Renal cortical epithelial cell (primary cell): Measurements from ENCODE around the gene TTC7B. TPM values are rescaled to one million over a fixed set of nuclear protein-coding genes. Genes with fewer than 3 reads are reported as not detected.

ENCODE experiments used
- DNase-seq: peaks from one replicate; pipeline ENCODE4 v3.0.0-alpha.2; 2011; ENCODE audit warnings: low read depth
- total RNA-seq: library from RNA; depleted of rRNA; stranded (reverse); fragments of >200 nt; gene quantifications from 2 replicates; pipeline ENCODE4 v1.2.3, GENCODE V29; 2014

TTC7B gene
- total RNA-seq, 1 donor from 2014 or later: 27.1 TPM

GRCh38 chr14:90511795-90512328, 304.4 kb downstream of the TTC7B start:
- DNase-seq: no peak

DNA sequence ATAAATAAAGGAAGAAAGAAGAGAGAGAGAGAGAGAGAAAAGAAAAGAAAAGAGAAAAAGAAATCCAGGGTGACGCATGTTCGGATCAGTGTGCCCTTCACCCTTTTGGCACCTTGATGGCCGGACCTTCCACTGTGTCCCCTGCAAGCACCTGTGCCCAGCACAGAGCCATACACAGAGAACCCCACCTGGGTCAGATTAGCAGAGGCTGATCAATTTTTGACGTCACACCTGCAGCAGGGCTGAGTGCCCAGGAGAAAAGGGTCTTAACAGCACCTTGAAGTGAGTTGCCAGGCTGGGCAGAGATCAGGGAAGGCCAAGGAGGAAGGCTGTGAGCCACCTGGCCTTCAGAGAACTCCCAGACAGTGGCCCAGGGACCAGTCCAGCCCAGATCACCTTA, 305.0 kb downstream of the TTC7B start:
- DNase-seq: no peak

- DNase-seq: no peak
Observed at GRCh38 chr14:90510159-90510558, 306.1 kb downstream of the TTC7B start.

- no peak for DNase-seq
Observed at GRCh38 chr14:90509403-90509802, 306.8 kb downstream of the TTC7B start.

- DNase-seq: no peak
Observed at GRCh38 chr14:90508536-90509254, 307.5 kb downstream of the TTC7B start.

GRCh38 chr14:90508036-90508435, 308.2 kb downstream of the TTC7B start:
- no peak for DNase-seq

- no peak for DNase-seq
Observed at GRCh38 chr14:90507428-90507827, 308.8 kb downstream of the TTC7B start.

DNA sequence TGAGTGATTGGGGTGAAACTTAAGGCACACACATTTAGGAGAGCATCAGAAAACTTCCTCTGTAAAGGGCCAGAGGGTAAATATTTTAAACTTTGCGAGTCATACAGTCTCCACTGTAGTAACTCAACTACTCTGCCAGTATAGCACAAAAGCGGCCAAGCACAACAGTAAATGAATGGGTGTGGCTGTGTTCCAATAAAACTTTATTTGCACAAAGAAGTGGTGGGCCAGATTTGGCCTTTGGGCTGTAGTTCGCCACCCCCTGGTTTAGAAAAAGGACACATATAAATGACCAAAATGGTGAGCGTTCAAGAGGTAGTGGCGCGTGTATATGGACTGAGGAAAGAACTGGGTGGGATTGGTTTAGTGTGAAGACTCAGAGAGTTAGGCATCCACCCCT, 309.5 kb downstream of the TTC7B start:
- DNase-seq: no peak

DNA sequence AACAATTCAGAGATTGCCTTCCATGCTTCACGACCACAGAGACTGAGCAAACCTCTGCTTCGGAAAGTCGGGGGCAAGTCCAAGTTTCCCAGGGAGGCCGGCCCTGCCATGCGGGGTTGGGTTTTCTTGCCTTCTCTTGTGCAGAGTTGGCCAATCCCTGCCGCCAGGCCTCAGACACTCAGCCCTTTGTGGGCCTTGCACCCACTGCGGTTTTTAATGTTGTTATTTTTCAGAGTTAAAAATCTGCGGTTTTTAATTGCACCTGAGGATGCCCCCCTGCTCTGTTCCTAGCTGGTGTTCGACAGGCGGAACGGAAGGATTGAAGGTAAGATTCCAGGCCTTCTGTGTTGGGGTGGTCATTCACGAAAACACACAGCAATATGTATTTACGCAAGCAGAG, 310.7 kb downstream of the TTC7B start:
- DNase-seq: no peak

- no peak for DNase-seq
Observed at GRCh38 chr14:90504643-90505042, 311.6 kb downstream of the TTC7B start.

GRCh38 chr14:90503582-90503981, 312.6 kb downstream of the TTC7B start:
- DNase-seq: peak; percentile 22

DNA sequence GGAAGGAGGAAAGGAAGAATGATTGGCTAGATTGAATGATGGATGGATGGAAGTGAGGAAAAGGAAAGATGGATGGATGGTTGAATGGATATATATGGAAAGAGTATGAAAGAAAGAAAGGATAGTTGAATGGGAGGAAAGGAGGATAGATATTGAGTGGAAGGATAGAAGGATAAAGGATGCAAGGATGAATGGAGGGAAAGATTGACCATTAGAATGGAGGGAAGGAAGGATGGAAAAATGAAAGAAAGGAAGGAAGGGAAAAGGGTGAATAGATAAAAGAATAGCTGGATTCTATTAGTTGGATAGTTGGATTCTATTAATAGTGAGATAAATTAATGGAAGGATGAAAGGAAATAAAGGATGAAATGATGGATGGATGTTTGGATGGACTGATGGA, 313.5 kb downstream of the TTC7B start:
- no peak for DNase-seq

DNA sequence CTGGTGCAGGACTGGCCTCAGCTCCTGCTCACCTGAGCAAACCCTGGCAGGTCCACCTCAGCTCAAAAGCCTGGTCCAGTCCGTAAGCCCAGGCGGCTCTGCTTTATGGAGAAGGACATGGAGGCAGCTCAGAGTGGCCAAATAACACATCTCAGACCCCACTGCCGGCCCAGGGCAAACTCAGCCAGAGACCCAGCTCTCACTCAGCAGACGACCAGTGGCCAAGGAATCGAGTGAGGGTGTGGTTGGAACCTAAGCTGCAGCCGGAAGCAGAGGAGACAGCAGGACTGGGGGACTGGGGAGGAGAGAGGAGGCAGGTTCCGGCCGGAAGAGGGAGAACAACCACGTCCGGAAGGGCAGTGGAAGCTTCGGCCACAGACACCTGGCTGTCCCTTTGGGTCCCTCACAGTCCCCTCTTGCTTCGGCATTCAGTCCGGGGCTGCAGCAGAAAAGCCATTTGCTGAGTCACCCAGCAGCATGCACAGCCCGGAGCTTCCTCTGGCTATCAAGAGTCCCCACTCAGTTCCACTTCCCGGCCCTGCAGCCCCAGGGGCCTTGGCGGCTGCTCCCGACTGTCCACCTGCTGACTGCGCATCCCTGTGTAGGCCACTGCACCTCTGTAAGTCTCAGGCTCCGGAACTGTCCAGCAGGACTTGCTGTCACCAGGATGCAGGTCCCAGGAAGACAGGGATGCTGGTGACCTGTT, 315.4 kb downstream of the TTC7B start:
- no peak for DNase-seq

DNA sequence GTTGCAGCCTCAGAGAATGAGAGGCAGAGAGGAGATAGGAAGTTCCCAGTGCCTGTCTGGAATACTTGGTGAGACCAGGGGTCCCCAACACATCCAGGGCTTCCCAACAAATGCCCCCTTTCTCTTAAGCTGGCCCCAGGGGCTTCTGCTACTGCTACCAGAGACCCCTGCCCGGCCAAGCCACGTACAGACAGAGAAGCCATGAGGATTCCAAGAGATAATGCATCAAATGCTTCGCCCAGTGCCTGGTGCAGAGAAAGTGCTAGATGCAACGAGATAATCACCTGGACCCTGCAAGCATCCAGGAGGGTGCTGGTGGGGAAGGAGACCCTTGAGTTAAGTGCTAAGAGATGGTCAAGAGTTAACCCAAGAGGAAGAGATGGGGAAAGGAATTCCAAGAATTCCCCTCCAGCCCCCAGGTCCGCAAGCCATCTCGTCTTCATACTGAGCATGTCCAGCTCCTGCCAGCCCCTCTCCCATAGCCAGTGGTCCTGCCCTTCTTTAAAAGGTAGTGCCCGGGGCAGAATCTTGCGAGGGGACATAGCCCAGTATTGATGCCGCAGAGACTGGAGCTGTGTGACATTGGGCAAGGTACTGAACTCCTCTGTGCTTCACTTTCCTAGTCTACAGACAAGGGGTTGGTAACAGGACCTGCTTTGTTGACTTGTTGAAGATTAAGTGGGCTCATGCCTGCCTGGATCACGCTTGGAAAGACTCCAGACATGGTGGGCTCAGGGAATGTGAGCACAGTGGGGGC, 316.1 kb downstream of the TTC7B start:
- no peak for DNase-seq

GRCh38 chr14:90499121-90499520, 317.1 kb downstream of the TTC7B start:
- no peak for DNase-seq

GRCh38 chr14:90498198-90498597, 318.0 kb downstream of the TTC7B start:
- no peak for DNase-seq

GRCh38 chr14:90496379-90496778, 319.9 kb downstream of the TTC7B start:
- DNase-seq: no peak

DNA sequence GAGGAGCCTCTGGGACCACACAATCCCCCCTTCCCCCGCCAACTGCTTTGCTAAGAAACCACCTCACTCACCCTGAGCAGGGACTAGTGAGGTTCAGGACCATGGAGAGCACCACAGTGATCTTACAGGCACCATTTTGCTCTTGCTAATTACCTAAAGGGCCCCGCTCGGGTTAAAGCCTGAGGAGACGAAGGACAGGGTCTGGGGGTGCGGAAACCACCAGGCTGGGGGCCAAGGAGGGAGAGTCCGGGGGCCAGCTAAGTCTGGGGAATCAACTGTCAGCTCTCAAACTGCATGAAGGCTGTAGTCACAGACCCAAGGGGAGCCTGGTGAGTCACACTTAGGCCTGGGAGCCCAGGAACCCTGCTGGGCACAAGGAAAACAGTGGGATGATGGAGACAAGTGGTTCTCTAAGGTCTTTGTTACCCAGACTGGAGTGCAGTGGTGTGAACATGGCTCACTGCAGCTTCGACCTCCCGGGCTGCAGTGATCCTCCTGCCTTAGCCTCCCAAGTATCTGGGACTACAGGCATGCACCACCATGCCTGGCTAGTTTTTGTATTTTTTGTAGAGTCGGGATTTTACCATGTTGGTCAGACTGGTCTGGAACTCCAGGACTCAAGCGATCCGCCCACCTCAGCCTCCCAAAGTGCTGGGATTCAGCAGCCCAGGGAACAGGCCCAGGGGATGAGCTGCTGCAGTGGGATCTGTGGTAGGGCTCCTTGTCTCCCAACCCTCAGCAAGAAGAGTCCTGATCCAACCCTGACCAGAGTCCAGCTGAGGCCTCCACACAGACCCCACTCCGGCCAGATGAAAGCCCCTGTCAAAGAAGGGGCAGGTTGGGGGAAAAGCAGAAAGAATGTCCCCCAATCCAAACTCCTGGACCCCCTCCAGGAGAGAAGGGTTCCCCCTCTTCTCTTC, 320.6 kb downstream of the TTC7B start:
- DNase-seq: peak; percentile 58

GRCh38 chr14:90491911-90492531, 324.2 kb downstream of the TTC7B start:
- DNase-seq: no peak

- DNase-seq: no peak
Observed at GRCh38 chr14:90491221-90491885, 324.9 kb downstream of the TTC7B start.

DNA sequence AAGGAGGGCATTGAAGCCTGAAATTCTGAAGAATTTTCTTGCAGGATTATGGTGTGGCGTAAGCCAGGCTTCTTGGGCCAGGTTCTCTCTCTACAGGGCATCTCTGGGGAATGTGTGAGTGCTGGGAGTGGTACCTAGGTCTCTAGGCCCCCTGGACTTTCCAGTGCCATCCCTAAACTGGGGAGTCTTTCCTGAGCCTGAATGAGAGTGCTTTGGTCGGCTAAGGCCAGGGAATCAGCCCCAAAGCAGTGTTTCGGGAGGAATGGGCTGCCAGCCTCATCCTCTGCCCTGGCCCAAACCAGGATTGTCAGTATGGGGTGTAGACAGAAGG, 325.5 kb downstream of the TTC7B start:
- DNase-seq: no peak
